Muscle of back (tissue), 13 donors: ENCODE results near the gene PNPO. TPM values are rescaled to one million over a fixed set of nuclear protein-coding genes. Genes with fewer than 3 reads are reported as not detected.

Experiments
- DNase-seq, 3 donors: peaks; one replicate each; pipeline versions ENCODE4 v3.0.0 to v3.0.0-alpha.2; 2013
- long read RNA-seq, 9 donors: transcript quantifications; one replicate each; lab custom pipeline, GENCODE V29; 2026
- polyA plus RNA-seq, 10 donors: library from polyadenylated mRNA; unstranded; fragments of 120-200 nt; gene quantifications; one replicate each; pipeline ENCODE4 v1.2.1, GENCODE V29; 2013; ENCODE audit not compliant: insufficient read length in 10 of 10

PNPO gene
- polyA plus RNA-seq = 10 to 100 TPM in 3 of 10 donors, 1 to 10 TPM in 7; 7.6 to 13.7 (median 9.3) TPM
- long read RNA-seq, donor 1, transcript PNPO-217 (7 exons, 3,465 nt) = major isoform, 5 of 5 reads
- long read RNA-seq, donor 1, partial matches to known transcripts = 0 of 5 reads
- long read RNA-seq, donor 1, other reads (novel, unspliced or antisense) = 0 of 5 reads
- long read RNA-seq, donor 2, partial matches to known transcripts = 0 of 1 reads
- long read RNA-seq, donor 2, other reads (novel, unspliced or antisense) = 0 of 1 reads
- long read RNA-seq, donor 3 = 0 reads
- long read RNA-seq, donor 4, partial matches to known transcripts = 0 of 1 reads
- long read RNA-seq, donor 4, other reads (novel, unspliced or antisense) = 0 of 1 reads
- long read RNA-seq, donor 5, partial matches to known transcripts = 0 of 3 reads
- long read RNA-seq, donor 5, other reads (novel, unspliced or antisense) = 0 of 3 reads
- long read RNA-seq, donor 6, partial matches to known transcripts = 0 of 1 reads
- long read RNA-seq, donor 6, other reads (novel, unspliced or antisense) = 0 of 1 reads
- long read RNA-seq, donor 7 = 0 reads
- long read RNA-seq, donor 8, partial matches to known transcripts = 0 of 3 reads
- long read RNA-seq, donor 8, other reads (novel, unspliced or antisense) = 0 of 3 reads
- long read RNA-seq, donor 9 = 0 reads

GRCh38 chr17:47941246-47942095 lies at the start of gene PNPO:
Gene PNPO, plus strand, starts transcription at chr17:47941571. Its CDS starts 105 bp downstream, at chr17:47941676.
- peak; percentile 94 to 97 (median 96) for DNase-seq

GRCh38 chr17:47894498-47895346 lies 46.6 kb upstream of the PNPO start:
- no peak for DNase-seq

GRCh38 chr17:47895347-47895855 lies 46.0 kb upstream of the PNPO start:
- no peak for DNase-seq

GRCh38 chr17:47895856-47896671 lies 45.3 kb upstream of the PNPO start, which contains the start of gene SP2:
Gene SP2, plus strand, starts transcription at chr17:47896236. Its CDS starts 51 bp downstream, at chr17:47896287.
- DNase-seq = peak; percentile 100

GRCh38 chr17:47896672-47897490 lies 44.5 kb upstream of the PNPO start:
- no peak for DNase-seq

GRCh38 chr17:47897561-47897960 lies 43.8 kb upstream of the PNPO start:
- no peak for DNase-seq

GRCh38 chr17:47898241-47898640 lies 43.1 kb upstream of the PNPO start:
- DNase-seq = no peak

GRCh38 chr17:47899643-47900042 lies 41.7 kb upstream of the PNPO start:
- no peak for DNase-seq

GRCh38 chr17:47901423-47901822 lies 39.9 kb upstream of the PNPO start:
- no peak for DNase-seq

GRCh38 chr17:47902039-47902744 lies 39.2 kb upstream of the PNPO start:
- DNase-seq = no peak

- DNase-seq = peak; percentile 79 to 88 (median 80)
These were observed 36.1 kb upstream of the PNPO start for GRCh38 chr17:47905221-47905733.

GRCh38 chr17:47906443-47906842 lies 34.9 kb upstream of the PNPO start:
- no peak for DNase-seq

- DNase-seq = peak in 1 of 3 donors; percentile 56
These were observed 33.3 kb upstream of the PNPO start for GRCh38 chr17:47907932-47908562.

GRCh38 chr17:47913050-47913449 lies 28.3 kb upstream of the PNPO start:
- no peak for DNase-seq

- DNase-seq = no peak
These were observed 26.9 kb upstream of the PNPO start for GRCh38 chr17:47914306-47914948.

GRCh38 chr17:47915776-47916398 lies 25.5 kb upstream of the PNPO start:
- peak in 1 of 3 donors; percentile 72 for DNase-seq
